GM23248 (cell line): ENCODE measurements around the gene WNT3A. TPM values are rescaled to one million over a fixed set of nuclear protein-coding genes. Genes with fewer than 3 reads are reported as not detected.

ENCODE experiments used
- DNase-seq: peaks from one replicate; pipeline ENCODE4 v3.0.0-alpha.2; 2015
- H2AFZ ChIP-seq: fragments of 200-600 bp; sonication (generic); 2 replicates; pipeline ENCODE4 v1.6.1; 2016; ENCODE audit warnings: antibody characterized with exemption
- H3F3A ChIP-seq: fragments of 200-600 bp; sonication (generic); 2 replicates; pipeline ENCODE4 v1.6.1; 2016; ENCODE audit warnings: mild to moderate bottlenecking, antibody characterized with exemption, mixed run types; ENCODE audit not compliant: insufficient read depth
- H3K27ac ChIP-seq: fragments of 200-600 bp; sonication (generic); 2 replicates; pipeline ENCODE4 v1.5.1; 2016; ENCODE audit warnings: mild to moderate bottlenecking
- H3K27me3 ChIP-seq: fragments of 200-600 bp; sonication (generic); replicated peaks from 2 replicates; pipeline ENCODE4 v1.6.1; 2016; ENCODE audit warnings: mild to moderate bottlenecking; ENCODE audit not compliant: insufficient read depth
- H3K36me3 ChIP-seq: fragments of 200-600 bp; sonication (generic); 2 replicates; pipeline ENCODE4 v1.6.1; 2016; ENCODE audit warnings: low read depth, mild to moderate bottlenecking
- H3K4me1 ChIP-seq: fragments of 200-600 bp; sonication (generic); 2 replicates; pipeline ENCODE4 v1.6.1; 2016; ENCODE audit warnings: mild to moderate bottlenecking; ENCODE audit not compliant: insufficient read depth
- H3K4me2 ChIP-seq: fragments of 200-600 bp; sonication (generic); one replicate; pipeline ENCODE4 v1.6.1; 2016; ENCODE audit warnings: mild to moderate bottlenecking; ENCODE audit not compliant: unreplicated experiment
- H3K4me3 ChIP-seq: fragments of 200-600 bp; sonication (generic); 2 replicates; pipeline ENCODE4 v1.5.1; 2016; ENCODE audit warnings: mild to moderate bottlenecking
- H3K79me2 ChIP-seq: fragments of 200-600 bp; sonication (generic); 2 replicates; pipeline ENCODE4 v1.6.1; 2016; ENCODE audit warnings: mild to moderate bottlenecking; ENCODE audit not compliant: insufficient read depth
- H3K9ac ChIP-seq: fragments of 200-600 bp; sonication (generic); 2 replicates; pipeline ENCODE4 v1.6.1; 2016; ENCODE audit warnings: mild to moderate bottlenecking
- H3K9me2 ChIP-seq: fragments of 200-600 bp; sonication (generic); 2 replicates; pipeline ENCODE4 v1.6.1; 2016; ENCODE audit warnings: mixed run types, mild to moderate bottlenecking, moderate library complexity; ENCODE audit not compliant: insufficient read depth
- H3K9me3 ChIP-seq: fragments of 200-600 bp; sonication (generic); one replicate; pipeline ENCODE4 v1.6.1; 2017; ENCODE audit warnings: low read depth
- H4K20me1 ChIP-seq: fragments of 200-600 bp; sonication (generic); 2 replicates; pipeline ENCODE4 v1.6.0; 2016; ENCODE audit not compliant: insufficient read depth
- EZH2 ChIP-seq: fragments of 200-600 bp; sonication (generic); IDR thresholded peaks from 2 replicates; pipeline ENCODE4 v1.6.1; 2018; ENCODE audit warnings: antibody characterized with exemption, mild to moderate bottlenecking; ENCODE audit not compliant: insufficient read depth, poor library complexity, severe bottlenecking
- EZH2phosphoT487 ChIP-seq: fragments of 200-600 bp; sonication (generic); IDR thresholded peaks from 2 replicates; pipeline ENCODE4 v1.6.1; 2018; ENCODE audit warnings: antibody characterized with exemption, moderate library complexity, mild to moderate bottlenecking, low read depth; ENCODE audit not compliant: insufficient read depth
- WGBS, 2 experiments: methylation state at CpG; one replicate each; pipeline ENCODE4 v1.1.6; 2015 to 2017; ENCODE audit warnings: low lambda C conversion rate in 2 of 2, low coverage in 1 of 2; ENCODE audit errors: missing lambda C conversion rate in 2 of 2; 5-methylcytosine and 5-hydroxymethylcytosine counted together
- in situ Hi-C: fragments of 300-500 bp; cut with MboI; formaldehyde crosslinking; loops from 2 replicates; pipeline ENCODE4 v1.15.0; 2020
- polyA plus RNA-seq: library from polyadenylated mRNA; unstranded; fragments of >200 nt; fragmentation: Nextera tagmentation; extraction: Ambion mirVana; gene quantifications from 2 replicates; pipeline ENCODE4 v1.2.1, GENCODE V29; 2016
- total RNA-seq: library from RNA; depleted of rRNA; stranded (reverse); fragments of >200 nt; shearing (Covaris generic); gene quantifications from 2 replicates; pipeline ENCODE4 v1.2.3, GENCODE V29; 2014

WNT3A gene
- total and polyA plus RNA-seq, 2 experiments from 2014 or later: not detected

DNA sequence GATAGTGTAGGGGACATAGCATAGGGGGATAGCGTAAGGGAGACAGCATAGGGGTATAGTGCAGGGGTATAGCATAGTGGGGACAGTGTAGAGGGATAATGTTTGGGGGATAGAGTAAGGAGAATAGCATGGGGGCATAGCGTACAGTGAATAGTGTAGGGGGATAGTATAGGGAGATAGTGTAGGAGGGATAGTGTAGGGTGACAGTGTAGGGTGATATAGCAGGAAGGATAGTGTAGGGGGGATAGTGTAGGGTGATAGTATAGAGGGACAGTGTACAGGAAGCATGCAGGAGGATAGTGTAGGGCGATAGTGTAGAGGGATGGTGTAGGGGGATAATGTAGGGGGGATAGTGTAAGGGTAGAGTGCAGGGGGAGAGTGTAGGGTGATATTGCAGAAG, 64.1 kb downstream of the WNT3A start:
- TF ChIP-seq EZH2phosphoT487: no peak
- TF ChIP-seq EZH2: no peak
- H2AFZ ChIP-seq: no peak overlapping the region
- no peaks in the 10 kb centered on the region for H3K9me3 ChIP-seq
- no peaks in the 10 kb centered on the region for H4K20me1 ChIP-seq
- no peaks in the 10 kb centered on the region for H3K4me1 ChIP-seq
- 68 to 82% methylated on average over 3 of the region's 3 CpGs for WGBS, 2 experiments
- H3K27me3 ChIP-seq: no peaks in the 10 kb centered on the region; the same call in 1 of the 2 replicates
- no peak overlapping the region for H3K9ac ChIP-seq
- no peaks in the 10 kb centered on the region for H3K9me2 ChIP-seq
- no peaks in the 10 kb centered on the region for H3K36me3 ChIP-seq
- no peaks in the 10 kb centered on the region for H3K79me2 ChIP-seq
- H3K27ac ChIP-seq: no peak overlapping the region
- no peak for DNase-seq
- H3K4me3 ChIP-seq: no peak overlapping the region
- in situ Hi-C loops: loop anchor here (10.0 kb wide), 1 partner anchor 56 kb away; no protein-coding TSS in a partner anchor
- no peaks in the 10 kb centered on the region for H3F3A ChIP-seq
- H3K4me2 ChIP-seq: no peak overlapping the region

GRCh38 chr1:228071839-228072657, 65.2 kb downstream of the WNT3A start:
- Histone ChIP-seq H3K36me3 (no peaks in the 10 kb centered on the region), H3K27ac (no peak overlapping the region), H4K20me1 (no peaks in the 10 kb centered on the region), H3K9me2 (no peaks in the 10 kb centered on the region), H3K79me2 (no peaks in the 10 kb centered on the region), H3K9ac (no peak overlapping the region), H2AFZ (no peak overlapping the region), H3K4me1 (no peaks in the 10 kb centered on the region), H3F3A (no peaks in the 10 kb centered on the region), H3K4me2 (no peak overlapping the region), H3K9me3 (no peaks in the 10 kb centered on the region), H3K4me3 (no peak overlapping the region), H3K27me3 (no peaks in the 10 kb centered on the region; the same call in 1 of the 2 replicates)
- 23 to 25% methylated on average over 7 of the region's 7 CpGs for WGBS, 2 experiments
- TF ChIP-seq EZH2phosphoT487 (no peak), EZH2 (no peak)
- no peak for DNase-seq
- in situ Hi-C loops: loop anchor here (10.0 kb wide), 1 partner anchor 57 kb away; no protein-coding TSS in a partner anchor

DNA sequence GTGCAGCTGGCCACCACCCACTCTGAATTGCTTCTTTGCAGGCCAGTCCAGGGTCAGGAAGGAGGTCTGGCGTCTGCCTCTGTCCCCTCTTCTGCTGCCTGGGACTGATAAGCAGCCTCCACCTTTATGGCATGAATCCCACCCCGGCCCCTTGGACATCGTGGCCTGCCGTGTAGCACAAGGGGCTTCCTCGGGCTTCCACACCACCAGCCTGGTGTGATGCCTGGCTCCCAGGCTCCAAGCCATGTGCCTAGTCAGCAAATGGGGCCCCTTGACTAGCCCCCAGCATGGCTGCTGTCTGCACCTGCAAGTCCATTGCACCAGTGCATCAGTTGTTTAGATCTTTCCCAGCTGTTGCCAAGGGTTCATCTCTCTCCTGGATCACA, 65.9 kb downstream of the WNT3A start:
- Histone ChIP-seq H3K27ac (no peak overlapping the region), H3K9me3 (no peaks in the 10 kb centered on the region), H2AFZ (no peak overlapping the region), H3K4me2 (no peak overlapping the region), H3K79me2 (no peaks in the 10 kb centered on the region), H3F3A (no peaks in the 10 kb centered on the region), H3K27me3 (no peaks in the 10 kb centered on the region), H3K4me1 (no peaks in the 10 kb centered on the region), H3K4me3 (no peak overlapping the region), H3K9me2 (no peaks in the 10 kb centered on the region), H4K20me1 (no peaks in the 10 kb centered on the region), H3K36me3 (no peaks in the 10 kb centered on the region), H3K9ac (no peak overlapping the region)
- no peak for DNase-seq
- in situ Hi-C loops: loop anchor here (10.0 kb wide), 1 partner anchor 58 kb away; no protein-coding TSS in a partner anchor
- 36 to 53% methylated on average over 5 of the region's 5 CpGs for WGBS, 2 experiments
- no peak for TF ChIP-seq EZH2phosphoT487
- TF ChIP-seq EZH2: no peak

DNA sequence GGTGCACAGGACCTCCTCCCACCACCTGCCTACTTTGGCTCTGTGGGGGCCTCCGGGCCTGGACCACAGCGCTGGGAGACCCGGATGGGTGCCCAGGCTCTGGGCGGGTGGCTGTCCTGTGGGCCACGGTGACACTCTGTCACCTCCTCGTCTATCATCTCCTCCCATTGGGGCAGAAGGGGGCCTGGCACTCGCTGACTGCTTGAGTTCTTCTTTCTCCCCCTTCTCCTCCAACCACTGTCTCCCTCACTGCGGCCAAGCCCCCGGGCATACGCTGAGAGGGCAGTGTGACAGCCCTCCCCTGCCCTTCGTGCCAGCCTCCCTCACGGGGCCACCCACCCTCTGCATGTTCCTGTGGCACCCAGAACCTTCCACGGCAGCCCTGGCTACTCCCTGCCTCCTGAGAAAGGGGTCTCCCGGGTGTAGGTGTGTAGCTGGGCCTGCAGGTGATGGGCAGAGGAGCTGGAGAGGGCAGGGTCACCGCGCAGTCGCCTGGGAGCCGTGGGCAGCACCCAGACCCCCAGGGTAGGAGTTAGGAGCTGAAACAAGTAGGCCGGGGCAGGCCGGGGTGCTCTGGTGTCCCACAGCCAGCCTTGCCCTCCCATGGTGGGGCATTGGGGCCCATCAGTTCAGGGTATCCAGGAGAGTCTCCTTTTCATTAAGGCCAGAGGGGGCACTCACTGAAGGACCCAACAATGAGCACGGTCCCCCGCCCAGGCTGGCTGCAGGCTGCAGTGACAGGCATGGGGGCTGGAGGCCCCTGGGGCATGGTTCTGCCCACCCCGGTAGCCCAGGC, 66.5 kb downstream of the WNT3A start:
- no peak for TF ChIP-seq EZH2
- no peak for TF ChIP-seq EZH2phosphoT487
- H3K79me2 ChIP-seq: peaks cover 2% of the 10 kb centered on the region; the same call in 1 of the 2 replicates
- WGBS, 2 experiments: 33 to 35% methylated on average over 20 to 23 of the region's 23 CpGs
- H3K27me3 ChIP-seq: no peaks in the 10 kb centered on the region
- H3K9me2 ChIP-seq: no peaks in the 10 kb centered on the region
- H3K27ac ChIP-seq: no peak overlapping the region
- no peak overlapping the region for H2AFZ ChIP-seq
- no peak overlapping the region for H3K4me2 ChIP-seq
- no peak for DNase-seq
- in situ Hi-C loops: loop anchor here (10.0 kb wide), 1 partner anchor 58 kb away; no protein-coding TSS in a partner anchor
- no peaks in the 10 kb centered on the region for H3K9me3 ChIP-seq
- H4K20me1 ChIP-seq: no peaks in the 10 kb centered on the region
- H3K9ac ChIP-seq: no peak overlapping the region
- H3K4me3 ChIP-seq: no peak overlapping the region
- no peaks in the 10 kb centered on the region for H3F3A ChIP-seq
- no peaks in the 10 kb centered on the region for H3K36me3 ChIP-seq
- H3K4me1 ChIP-seq: no peaks in the 10 kb centered on the region
